ENCODE measurements around the gene NXT1.

Gene NXT1

DNA sequence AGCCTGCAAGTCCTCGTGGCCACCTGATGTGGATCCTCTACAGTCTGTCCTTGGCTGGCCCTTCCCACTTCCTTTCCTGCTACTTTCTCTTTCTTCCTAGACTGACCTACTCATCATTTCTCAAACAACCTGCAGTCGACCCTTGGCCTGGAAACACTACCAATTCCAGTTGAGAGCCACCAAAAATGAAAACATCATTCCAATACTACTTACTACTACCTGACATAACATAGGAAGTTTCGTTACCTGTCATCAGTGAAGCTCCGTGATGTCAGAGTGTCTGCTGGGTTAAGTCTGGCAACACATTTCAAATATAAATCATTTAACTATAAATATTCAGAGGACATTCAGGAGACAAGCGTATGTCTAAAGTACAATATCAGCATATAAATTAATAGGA is 25.2 kb downstream of the NXT1 start:
- H3K4me3 ChIP-seq (ENCODE audit: low read length) = no peak overlapping the region
- no peak for TF ChIP-seq ZNF274 (IDR thresholded peaks at IDR 0.05; ENCODE audit: low read depth, low read length)

DNA sequence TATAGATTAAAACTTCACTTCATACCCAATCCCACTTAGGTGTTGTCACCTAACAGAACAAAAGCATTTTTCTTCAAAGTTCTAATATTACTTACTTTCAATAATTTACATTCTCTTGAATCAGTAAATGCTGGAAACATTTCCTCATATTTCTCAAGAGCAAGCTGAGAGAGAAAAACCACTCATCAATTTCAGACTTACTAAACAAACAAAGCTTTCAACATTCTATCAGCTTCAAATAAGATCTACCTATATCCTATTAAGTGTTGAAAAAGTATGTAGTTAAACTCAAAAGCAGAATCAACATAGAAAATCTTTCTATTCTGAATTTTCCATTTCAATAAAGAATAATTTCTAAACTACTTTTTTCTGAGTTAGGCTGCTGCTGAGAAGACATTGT is 29.2 kb downstream of the NXT1 start:
- no peak overlapping the region for H3K4me3 ChIP-seq (ENCODE audit: low read length)
- no peak for TF ChIP-seq ZNF274 (IDR thresholded peaks at IDR 0.05; ENCODE audit: low read depth, low read length)

DNA sequence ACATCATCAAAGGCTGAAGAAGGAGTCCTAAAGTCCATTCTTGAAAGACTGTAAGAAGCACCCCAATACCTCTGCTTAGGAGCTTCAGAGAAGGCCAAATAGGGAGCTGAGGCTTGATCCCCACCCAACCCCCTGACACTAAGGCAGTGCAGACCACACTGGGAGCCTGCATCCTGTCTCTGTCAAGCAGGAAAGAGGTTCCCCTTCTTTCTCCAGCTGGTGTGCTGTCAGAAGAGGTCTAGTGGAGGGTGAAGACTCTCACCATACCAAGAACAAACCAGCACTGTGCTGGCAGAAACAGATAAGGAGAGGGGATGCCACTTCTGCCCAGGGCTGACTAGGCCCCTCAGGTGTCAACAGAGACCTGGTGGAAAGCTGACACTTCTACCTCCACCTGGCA is 31.3 kb downstream of the NXT1 start:
- TF ChIP-seq ZNF274 (IDR thresholded peaks at IDR 0.05; ENCODE audit: low read depth, low read length) = no peak
- H3K4me3 ChIP-seq (ENCODE audit: low read length) = no peak overlapping the region

DNA sequence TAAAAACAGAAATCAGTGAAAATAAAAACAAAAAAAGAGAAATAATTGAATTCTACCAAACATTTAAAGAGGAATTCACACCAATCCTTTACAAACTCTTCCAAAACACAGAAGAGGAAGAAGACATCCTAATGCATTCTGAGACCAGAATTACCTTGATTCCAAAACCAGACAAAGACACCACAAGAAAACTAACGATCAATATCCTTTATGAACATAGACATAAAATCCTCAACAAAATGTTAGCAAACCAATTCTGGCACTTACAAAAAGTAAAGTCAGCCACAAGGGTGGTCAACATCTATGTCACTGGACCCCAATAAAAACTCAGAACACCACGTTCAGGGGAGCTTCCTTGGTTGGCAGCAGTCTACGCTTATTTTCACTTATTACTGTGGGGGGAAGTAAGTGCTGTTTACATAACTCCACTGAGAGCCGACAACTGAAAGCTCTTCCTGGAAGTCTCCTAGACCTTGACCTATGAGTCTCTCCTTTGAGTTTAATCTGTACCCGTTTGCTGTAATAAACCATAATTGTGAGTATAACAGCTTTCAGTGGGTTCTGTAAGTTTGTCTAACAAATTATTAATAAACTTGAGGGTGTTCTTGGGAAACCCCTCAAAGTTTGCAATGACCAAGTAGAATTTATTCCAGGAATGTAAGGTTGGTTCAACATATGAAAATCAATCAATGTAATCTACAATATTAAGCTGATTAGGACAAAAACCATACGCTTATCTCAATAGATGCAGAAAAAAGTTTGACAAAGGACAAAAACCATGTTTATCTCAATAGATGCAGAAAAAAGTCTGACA is 35.9 kb downstream of the NXT1 start:
- H3K4me3 ChIP-seq (ENCODE audit: low read length) = no peak overlapping the region
- TF ChIP-seq ZNF274 (IDR thresholded peaks at IDR 0.05; ENCODE audit: low read depth, low read length) = no peak

DNA sequence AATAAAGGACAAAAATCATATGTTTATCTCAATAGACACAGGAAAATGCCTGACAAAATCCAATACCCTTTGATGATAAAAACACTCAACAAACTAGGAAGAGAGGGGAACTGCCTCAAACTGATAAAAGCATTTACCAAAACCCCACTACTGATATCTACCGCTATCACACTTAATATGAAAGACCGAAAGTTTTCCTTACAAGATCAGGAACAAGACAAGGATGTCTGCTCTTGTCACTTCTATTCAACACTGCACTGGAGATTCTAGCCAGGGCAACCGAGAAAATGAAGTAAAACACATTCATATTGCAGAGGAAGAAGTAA is 36.5 kb downstream of the NXT1 start:
- H3K4me3 ChIP-seq (ENCODE audit: low read length) = no peak overlapping the region
- TF ChIP-seq ZNF274 (IDR thresholded peaks at IDR 0.05; ENCODE audit: low read depth, low read length) = no peak

DNA sequence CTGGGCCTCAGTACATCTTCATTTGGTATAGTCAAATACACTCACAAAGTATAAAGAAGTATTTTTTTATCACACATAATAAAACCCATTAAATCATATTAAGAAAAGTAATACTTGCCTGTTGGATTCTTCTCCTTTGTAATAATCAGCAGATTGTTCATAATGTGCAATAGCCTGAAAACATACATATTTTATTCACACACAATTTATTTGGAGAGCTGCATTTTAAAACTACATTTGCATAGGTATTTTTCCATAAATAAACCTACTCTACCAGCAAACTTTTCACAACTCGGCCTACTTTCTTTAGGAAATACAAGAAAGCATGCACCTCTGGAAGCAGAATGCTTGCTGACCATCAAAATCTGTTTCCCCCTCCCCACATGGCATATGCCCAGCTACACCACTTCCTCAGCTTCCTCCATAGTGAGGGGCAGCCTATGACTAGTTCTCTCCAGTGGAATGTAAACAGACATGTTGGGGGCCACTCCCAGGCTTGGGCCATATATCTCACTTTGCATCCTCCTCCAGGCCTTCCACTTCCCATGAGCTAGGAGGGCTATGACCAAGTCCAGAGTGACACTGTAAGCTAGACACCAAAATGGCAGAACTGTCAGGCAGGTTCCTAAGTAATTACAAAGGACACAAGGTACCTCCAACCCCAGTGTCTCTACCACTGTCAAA is 39.6 kb downstream of the NXT1 start:
- TF ChIP-seq ZNF274 (IDR thresholded peaks at IDR 0.05; ENCODE audit: low read depth, low read length) = no peak
- H3K4me3 ChIP-seq (ENCODE audit: low read length) = no peak overlapping the region

DNA sequence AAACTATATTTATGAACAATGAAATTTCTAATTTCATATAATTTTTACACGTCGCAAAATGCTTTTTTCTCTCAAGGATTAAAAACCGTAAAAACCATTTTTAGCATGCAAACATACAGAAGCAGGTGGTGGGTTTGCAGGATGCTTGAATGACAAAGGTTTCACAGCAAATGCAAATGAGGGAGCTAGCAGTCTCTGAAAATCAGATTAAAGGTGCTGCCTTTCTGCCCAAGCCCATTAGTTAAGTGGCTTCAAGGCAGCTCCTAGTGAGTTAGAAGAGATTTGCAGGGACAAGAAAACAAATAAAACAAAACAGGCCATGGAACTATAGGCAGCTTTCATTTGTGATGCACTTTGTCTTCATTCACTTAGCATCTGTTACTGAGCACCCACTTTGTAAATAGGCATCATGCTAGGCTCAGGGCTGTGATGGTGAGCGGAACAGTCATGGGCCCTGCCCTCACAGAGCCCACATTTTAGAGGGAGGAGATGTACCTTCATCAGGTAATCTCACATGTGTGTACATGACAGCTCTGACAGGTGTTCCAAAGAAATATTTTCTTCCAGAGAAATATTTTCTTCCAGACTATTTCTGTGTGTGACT is 41.2 kb downstream of the NXT1 start:
- no peak overlapping the region for H3K4me3 ChIP-seq (ENCODE audit: low read length)
- TF ChIP-seq ZNF274 (IDR thresholded peaks at IDR 0.05; ENCODE audit: low read depth, low read length) = no peak

DNA sequence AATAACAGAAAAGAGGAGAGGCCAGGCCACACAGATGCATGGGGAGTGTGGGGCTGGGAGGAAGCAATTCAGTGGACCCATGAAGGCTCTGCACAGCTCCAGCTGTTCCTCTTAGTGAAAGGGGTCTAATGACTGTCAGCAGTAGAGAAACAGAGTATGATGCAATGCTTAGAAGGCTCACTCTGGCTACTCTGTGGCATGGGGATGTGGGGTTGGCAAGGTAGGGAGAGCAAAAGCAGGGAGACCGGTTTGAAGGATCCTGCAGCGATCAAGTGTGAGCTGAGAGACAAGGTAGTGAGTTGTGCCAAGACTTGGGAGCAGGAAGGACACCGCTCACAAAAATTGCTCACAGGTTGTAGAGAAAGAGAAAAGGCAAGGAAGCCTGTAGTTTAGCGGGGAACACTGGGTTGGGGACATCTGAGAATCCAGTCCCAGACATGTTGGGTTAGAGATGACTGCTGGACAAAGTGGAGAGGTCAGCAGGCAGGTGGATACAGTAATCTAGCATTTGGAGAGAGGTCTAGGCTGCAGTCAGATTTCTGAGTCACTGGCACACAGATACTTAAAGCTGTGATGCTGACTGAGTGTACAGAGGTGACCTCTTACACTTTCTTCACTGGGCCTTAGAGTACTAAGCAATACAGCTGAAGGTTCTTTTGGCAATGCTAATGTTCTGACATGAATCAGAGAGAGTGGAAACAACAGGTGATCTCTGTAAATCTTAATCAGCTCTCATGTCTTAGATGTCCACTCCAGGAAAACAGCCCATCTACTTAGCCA is 43.6 kb downstream of the NXT1 start:
- TF ChIP-seq ZNF274 (IDR thresholded peaks at IDR 0.05; ENCODE audit: low read depth, low read length) = no peak
- H3K4me3 ChIP-seq (ENCODE audit: low read length) = no peak overlapping the region

DNA sequence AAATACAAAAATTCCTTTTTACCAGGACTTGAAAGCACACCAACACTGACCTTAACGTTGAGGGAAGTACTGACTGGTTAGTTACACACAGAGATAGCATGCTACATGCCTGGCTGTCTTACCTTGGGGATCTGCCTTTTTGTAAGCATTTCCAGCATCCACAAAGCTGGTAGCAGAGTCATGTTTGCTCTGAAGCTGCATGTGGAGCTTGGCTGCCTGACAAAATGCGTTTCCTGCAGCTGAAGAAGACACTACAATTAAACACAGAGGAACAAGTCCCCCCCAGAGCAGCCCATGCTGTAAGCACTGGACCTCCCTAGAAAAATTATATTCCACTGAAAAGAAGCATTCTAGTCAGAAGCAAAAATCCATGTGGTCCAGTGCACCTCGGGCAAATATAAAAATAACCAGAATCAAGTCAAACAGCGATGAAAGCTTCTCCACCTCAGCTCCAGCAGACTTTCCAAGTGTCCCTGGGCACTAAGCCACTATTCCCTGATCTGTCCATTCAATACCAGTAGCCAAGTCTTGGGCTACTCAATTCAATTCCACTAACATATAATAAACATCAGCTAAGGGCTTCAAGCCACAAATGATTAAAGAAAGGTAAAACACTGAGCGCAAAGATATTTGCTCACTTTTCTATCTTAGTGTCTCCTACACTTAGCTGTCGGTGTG is 46.5 kb downstream of the NXT1 start:
- TF ChIP-seq ZNF274 (IDR thresholded peaks at IDR 0.05; ENCODE audit: low read depth, low read length) = no peak
- no peak overlapping the region for H3K4me3 ChIP-seq (ENCODE audit: low read length)

DNA sequence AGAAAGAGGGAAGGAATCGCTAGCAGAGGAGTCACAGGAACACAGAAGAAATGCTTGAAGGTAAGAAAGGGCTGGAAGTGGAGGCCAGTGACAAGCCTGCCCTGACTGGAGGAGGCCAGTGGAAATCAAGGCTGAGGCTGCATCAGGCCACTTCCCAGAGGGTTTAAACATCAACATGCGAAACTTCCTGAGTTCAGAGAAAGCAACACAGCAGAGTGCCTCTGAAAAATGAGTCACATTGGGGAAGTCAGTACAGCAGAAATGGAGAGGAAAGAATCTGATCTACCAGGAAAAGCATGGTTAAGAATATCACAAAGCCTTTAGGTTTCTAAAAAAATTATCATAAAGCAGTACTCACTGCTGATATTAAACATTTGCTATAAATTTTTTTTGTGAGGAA is 47.4 kb downstream of the NXT1 start:
- no peak overlapping the region for H3K4me3 ChIP-seq (ENCODE audit: low read length)
- no peak for TF ChIP-seq ZNF274 (IDR thresholded peaks at IDR 0.05; ENCODE audit: low read depth, low read length)

DNA sequence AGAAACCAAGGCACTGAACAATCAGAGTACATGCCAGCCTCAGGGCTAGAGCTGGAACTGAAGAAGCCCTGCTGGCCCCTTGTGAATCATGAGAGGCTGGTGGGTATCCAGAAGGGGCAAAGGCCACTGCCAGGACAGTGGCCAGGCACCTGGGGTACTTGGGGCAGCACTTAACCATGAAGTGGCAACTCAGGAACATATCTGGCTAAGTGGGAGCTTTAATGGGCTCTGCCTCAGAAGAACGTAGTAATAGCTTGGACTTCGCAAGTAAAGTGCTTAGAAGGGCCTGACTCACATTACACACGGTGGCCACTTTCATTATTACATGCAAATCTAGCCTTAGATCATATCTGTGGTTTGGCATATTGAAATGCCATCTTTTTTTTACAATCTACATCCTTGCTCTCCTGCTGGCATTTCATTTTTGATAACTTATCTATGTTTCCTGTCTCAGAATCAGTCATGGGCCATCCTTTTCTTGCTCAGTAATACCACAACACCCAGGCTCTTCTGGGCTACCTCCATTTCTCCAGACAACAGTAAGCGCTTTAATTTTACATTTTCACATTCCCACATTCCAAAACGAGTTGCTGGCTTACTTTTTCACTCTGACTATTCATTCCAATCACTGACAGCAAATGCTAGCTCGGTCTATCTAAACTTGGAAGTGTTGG is 49.1 kb downstream of the NXT1 start:
- TF ChIP-seq ZNF274 (IDR thresholded peaks at IDR 0.05; ENCODE audit: low read depth, low read length) = no peak
- no peak overlapping the region for H3K4me3 ChIP-seq (ENCODE audit: low read length)

DNA sequence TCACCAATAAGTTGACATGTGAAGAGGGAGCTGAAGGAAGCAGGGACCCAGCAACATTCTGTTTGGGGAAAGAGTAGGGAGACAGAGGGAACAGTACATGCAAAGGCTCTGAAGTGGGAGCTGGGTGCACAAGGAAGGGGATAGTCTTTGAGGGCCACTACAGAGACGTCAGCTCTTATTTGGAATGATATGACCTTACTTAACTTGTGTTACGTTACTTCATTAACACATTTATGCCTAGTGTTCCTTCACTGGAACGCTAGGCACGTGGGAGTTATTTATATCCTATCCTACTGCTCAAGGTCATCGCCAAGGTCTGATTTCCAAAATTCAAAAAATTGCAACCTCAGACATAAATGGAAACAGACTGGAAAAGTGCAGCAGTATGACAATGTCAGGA is 50.5 kb downstream of the NXT1 start:
- no peak for TF ChIP-seq ZNF274 (IDR thresholded peaks at IDR 0.05; ENCODE audit: low read depth, low read length)
- no peak overlapping the region for H3K4me3 ChIP-seq (ENCODE audit: low read length)

DNA sequence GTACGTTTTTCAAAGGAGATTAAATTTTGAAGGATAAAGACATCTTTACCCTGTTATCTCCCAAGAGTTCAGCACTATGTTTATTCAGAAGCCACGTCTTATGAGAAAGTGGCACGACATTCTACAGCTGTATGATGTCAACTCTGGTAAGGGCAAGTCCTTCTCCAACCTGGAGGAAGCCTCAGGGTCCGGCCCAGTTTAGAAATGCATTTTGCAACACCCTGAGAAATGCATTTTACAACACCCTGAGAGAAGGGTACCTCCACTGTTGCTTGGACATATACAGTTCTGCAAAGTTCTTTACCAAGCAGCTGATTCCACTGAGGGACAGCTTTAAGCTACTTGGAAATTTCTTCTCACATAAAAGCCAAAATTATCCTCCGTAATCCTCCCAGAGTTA is 53.2 kb downstream of the NXT1 start:
- H3K4me3 ChIP-seq (ENCODE audit: low read length) = no peak overlapping the region
- TF ChIP-seq ZNF274 (IDR thresholded peaks at IDR 0.05; ENCODE audit: low read depth, low read length) = no peak
